A673 (cell line): Measurements from ENCODE around the gene SPATC1L.
A peak's percentile ranks its signal among the peaks of the same experiment; 100 is the strongest.

Experiments
- CTCF ChIP-seq: fragments of 300-800, 200-600 bp; sonication (generic); conservative IDR thresholded peaks from 2 replicates; pipeline ENCODE4 v1.5.1; 2017; ENCODE audit warnings: low read depth, mild to moderate bottlenecking, antibody characterized with exemption, low read length, moderate library complexity, mixed read lengths
- EZH2 ChIP-seq: fragments of 200-600 bp; sonication (generic); IDR thresholded peaks from 2 replicates; pipeline ENCODE4 v1.6.1; 2017; ENCODE audit warnings: borderline replicate concordance, low read depth, mild to moderate bottlenecking, mixed read lengths, antibody characterized with exemption, low read length; ENCODE audit not compliant: poor library complexity, severe bottlenecking

GRCh38 chr21:46153247-46154154 lies 30.8 kb downstream of the SPATC1L start:
- TF ChIP-seq CTCF (peak; percentile 88), EZH2 (no peak)
